HUES64 (cell line): ENCODE measurements around the gene PTPRA.

Source experiments
- H3K27ac ChIP-seq: 2 replicates; pipeline ENCODE4 v1.7.0; 2013; ENCODE audit warnings: low read depth, low read length, inconsistent platforms
- H3K27me3 ChIP-seq: 2 replicates; pipeline ENCODE4 v1.6.1; 2013; ENCODE audit warnings: mild to moderate bottlenecking, low read length; ENCODE audit not compliant: insufficient read depth
- H3K36me3 ChIP-seq: 2 replicates; pipeline ENCODE4 v1.6.1; 2013; ENCODE audit warnings: mild to moderate bottlenecking, low read length; ENCODE audit not compliant: insufficient read depth
- H3K4me1 ChIP-seq: 2 replicates; pipeline ENCODE4 v1.6.1; 2013; ENCODE audit warnings: mild to moderate bottlenecking, low read length, moderate library complexity; ENCODE audit not compliant: insufficient read depth
- H3K4me3 ChIP-seq: 2 replicates; pipeline ENCODE4 v1.5.1; 2013; ENCODE audit warnings: mild to moderate bottlenecking, low read length, moderate library complexity
- H3K9ac ChIP-seq: 2 replicates; pipeline ENCODE4 v1.6.1; 2013; ENCODE audit warnings: mild to moderate bottlenecking, low read depth, low read length
- H3K9me3 ChIP-seq: 2 replicates; pipeline ENCODE4 v1.6.1; 2013; ENCODE audit warnings: low read depth, low read length; ENCODE audit not compliant: insufficient read depth
- WGBS: fragments of 150-250, 120-280 bp; methylation state at CpG from one replicate; pipeline ENCODE4 v1.1.7; 2013; ENCODE audit warnings: missing lambda C conversion rate; 5-methylcytosine and 5-hydroxymethylcytosine counted together

Gene PTPRA

DNA sequence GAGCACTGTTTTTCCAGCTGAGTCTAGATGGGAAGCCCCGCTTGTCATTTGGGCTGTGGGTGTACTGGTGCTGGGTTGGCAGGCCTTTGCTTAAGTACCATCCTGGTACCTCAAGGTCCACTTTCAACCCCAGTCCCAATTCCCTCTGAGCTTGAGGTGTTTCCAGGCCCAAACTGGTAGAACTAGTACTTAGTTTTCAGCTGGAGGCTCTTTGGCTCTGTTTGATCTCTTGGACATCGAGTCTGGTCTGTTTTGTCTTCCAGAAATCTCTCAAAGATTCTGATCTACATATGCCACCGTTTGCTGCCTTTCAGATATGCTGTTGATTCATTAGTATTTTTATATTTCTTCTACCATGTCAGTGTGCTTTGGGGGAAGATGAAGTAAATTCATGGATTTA, 108.4 kb downstream of the PTPRA start:
- H3K4me3 ChIP-seq = no peak overlapping the region
- no peak overlapping the region for H3K27ac ChIP-seq
- 89% methylated on average over 2 of the region's 3 CpGs for WGBS
- no peaks in the 10 kb centered on the region for H3K27me3 ChIP-seq
- no peak overlapping the region for H3K9ac ChIP-seq
- H3K4me1 ChIP-seq = no peaks in the 10 kb centered on the region
- peaks cover 7% of the 10 kb centered on the region for H3K36me3 ChIP-seq
- H3K9me3 ChIP-seq = no peaks in the 10 kb centered on the region

DNA sequence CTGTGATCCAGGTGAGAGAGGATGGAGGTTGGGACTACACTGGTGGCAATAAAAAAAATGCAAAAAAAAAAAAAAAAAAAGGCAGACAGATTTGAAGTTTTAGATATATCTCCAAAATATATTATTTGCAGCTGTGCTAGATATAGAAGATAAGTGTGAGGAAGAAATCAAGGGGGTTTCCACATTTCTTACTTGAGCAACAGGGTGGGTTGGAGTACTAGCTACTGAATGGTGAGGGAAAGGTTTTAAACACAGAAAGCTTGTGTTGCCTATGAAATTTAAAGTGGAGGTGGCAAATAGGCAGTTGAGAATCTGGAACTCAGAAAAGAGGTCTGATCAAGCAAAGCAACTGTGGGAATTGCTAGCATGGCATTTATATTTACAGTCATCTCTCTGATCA, 110.2 kb downstream of the PTPRA start:
- no peaks in the 10 kb centered on the region for H3K4me1 ChIP-seq
- no peak overlapping the region for H3K9ac ChIP-seq
- H3K9me3 ChIP-seq = no peaks in the 10 kb centered on the region
- H3K27ac ChIP-seq = no peak overlapping the region
- H3K36me3 ChIP-seq = peaks cover 25% of the 10 kb centered on the region
- H3K4me3 ChIP-seq = no peak overlapping the region
- no peaks in the 10 kb centered on the region for H3K27me3 ChIP-seq

DNA sequence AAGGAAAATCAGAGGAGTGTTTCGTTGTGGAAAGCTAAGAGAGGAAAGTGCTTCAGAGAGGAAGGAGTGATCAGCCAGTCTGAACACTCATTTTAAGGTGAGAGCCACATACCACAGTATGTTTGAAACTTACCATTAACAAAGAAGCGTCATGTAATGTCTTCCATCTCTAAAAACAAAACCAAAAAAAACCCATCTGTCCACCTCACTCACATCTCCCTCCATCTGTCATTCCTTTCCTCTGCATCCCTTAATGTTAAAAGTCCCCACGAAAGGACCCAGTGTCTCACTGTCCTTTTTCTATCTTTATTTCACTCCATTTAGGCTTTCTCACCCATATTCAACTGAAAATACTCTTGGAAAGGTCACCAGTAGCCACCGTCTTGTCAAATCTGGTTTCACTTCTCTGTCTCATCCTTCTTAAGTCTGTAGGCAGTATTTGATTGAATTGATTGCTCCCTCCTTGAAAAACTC, 110.8 kb downstream of the PTPRA start:
- WGBS = 90% methylated on average over 4 of the region's 4 CpGs
- no peak overlapping the region for H3K9ac ChIP-seq
- H3K27ac ChIP-seq = no peak overlapping the region
- no peaks in the 10 kb centered on the region for H3K27me3 ChIP-seq
- H3K4me1 ChIP-seq = no peaks in the 10 kb centered on the region
- peaks cover 31% of the 10 kb centered on the region for H3K36me3 ChIP-seq
- H3K9me3 ChIP-seq = no peaks in the 10 kb centered on the region
- no peak overlapping the region for H3K4me3 ChIP-seq

- 93% methylated on average over 6 of the region's 6 CpGs for WGBS
- no peak overlapping the region for H3K4me3 ChIP-seq
- peaks cover 39% of the 10 kb centered on the region for H3K36me3 ChIP-seq
- H3K9me3 ChIP-seq = no peaks in the 10 kb centered on the region
- H3K27ac ChIP-seq = no peak overlapping the region
- H3K9ac ChIP-seq = no peak overlapping the region
- no peaks in the 10 kb centered on the region for H3K27me3 ChIP-seq
- no peaks in the 10 kb centered on the region for H3K4me1 ChIP-seq
Measured at GRCh38 chr20:2984956-2985661, 111.8 kb downstream of the PTPRA start.

- H3K36me3 ChIP-seq = peaks cover 51% of the 10 kb centered on the region
- no peak overlapping the region for H3K4me3 ChIP-seq
- H3K27ac ChIP-seq = no peak overlapping the region
- H3K4me1 ChIP-seq = no peaks in the 10 kb centered on the region
- no peaks in the 10 kb centered on the region for H3K9me3 ChIP-seq
- no peaks in the 10 kb centered on the region for H3K27me3 ChIP-seq
- H3K9ac ChIP-seq = no peak overlapping the region
- 100% methylated on average over 1 of the region's 2 CpGs for WGBS
Measured at GRCh38 chr20:2986466-2986865, 113.2 kb downstream of the PTPRA start.

DNA sequence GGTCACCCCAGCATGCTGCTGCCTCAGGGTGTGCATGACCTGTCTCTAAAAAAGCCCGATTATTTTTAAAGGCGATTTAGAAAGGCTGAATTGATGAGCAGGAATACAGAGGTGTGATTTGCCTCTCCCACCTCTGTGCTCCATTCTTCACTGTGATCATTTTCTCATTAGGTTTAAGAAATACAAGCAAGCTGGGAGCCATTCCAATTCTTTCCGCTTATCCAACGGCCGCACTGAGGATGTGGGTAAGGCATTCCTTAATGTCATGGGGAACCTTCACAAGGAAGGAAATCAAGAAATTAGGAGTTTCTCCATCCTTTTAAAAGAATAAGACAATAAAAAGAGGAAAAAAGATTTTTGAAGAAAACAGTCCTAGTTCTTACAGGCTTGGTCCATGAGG, 114.6 kb downstream of the PTPRA start:
- 95% methylated on average over 2 of the region's 5 CpGs for WGBS

GRCh38 chr20:2991532-2991931, 118.3 kb downstream of the PTPRA start:
- Histone ChIP-seq H3K27me3 (no peaks in the 10 kb centered on the region), H3K9ac (no peak overlapping the region), H3K9me3 (no peaks in the 10 kb centered on the region), H3K4me3 (no peak overlapping the region), H3K36me3 (peaks cover 85% of the 10 kb centered on the region), H3K4me1 (no peaks in the 10 kb centered on the region), H3K27ac (no peak overlapping the region)
- 94% methylated on average over 4 of the region's 5 CpGs for WGBS

More for the DNA sequence above, 114.6 kb downstream of the PTPRA start:
- Histone ChIP-seq H3K27ac (no peak overlapping the region), H3K4me3 (no peak overlapping the region), H3K9ac (no peak overlapping the region), H3K36me3 (peaks cover 63% of the 10 kb centered on the region), H3K4me1 (no peaks in the 10 kb centered on the region), H3K27me3 (no peaks in the 10 kb centered on the region), H3K9me3 (no peaks in the 10 kb centered on the region)

DNA sequence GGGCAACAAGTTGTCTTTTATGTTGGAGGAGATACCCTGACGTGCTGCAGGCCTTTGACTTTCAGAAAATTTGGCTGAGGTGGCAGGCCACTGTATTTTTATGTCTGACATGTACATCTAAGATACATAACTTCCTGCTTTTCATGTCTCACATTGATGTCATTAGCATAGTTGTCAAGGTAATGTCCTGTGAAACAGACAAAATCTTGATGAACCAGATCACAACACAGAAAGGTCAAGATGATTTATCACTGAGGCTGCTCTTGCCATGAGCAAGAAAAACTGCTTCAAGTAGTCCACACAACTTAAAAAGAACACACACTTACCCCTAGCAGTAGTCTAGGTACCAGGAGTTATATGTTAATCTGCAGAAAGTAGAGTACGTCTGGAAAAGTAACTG, 120.0 kb downstream of the PTPRA start:
- WGBS = 91% methylated on average over 2 of the region's 2 CpGs
- Histone ChIP-seq H3K4me1 (no peaks in the 10 kb centered on the region), H3K36me3 (peaks cover 70% of the 10 kb centered on the region)

DNA sequence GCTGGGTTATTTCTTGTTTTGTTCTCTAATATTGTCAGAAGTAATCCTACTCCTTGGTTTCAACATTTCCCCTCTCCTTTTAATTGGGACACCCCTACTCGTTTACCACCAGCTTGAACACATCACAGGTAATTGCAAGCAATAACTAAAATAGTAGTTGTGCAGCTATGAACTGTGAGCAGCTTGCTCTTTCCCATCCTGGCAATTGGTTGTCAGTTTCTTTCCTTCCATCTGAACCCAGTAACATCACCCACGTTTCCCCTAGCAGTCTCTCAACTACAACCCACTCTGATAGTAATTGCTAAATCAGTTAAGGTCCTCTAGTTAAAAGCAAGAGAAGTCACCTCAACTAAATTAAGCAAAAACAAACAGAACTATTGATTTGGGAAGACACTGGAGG, 122.5 kb downstream of the PTPRA start:
- Histone ChIP-seq H3K4me3 (no peak overlapping the region), H3K9ac (no peak overlapping the region), H3K9me3 (no peaks in the 10 kb centered on the region), H3K27me3 (no peaks in the 10 kb centered on the region), H3K36me3 (peaks cover 50% of the 10 kb centered on the region), H3K27ac (no peak overlapping the region), H3K4me1 (no peaks in the 10 kb centered on the region)
- WGBS = 97% methylated on average over 2 of the region's 2 CpGs

More for the DNA sequence above, 120.0 kb downstream of the PTPRA start:
- H3K27ac ChIP-seq = no peak overlapping the region
- no peak overlapping the region for H3K4me3 ChIP-seq
- no peak overlapping the region for H3K9ac ChIP-seq
- no peaks in the 10 kb centered on the region for H3K27me3 ChIP-seq
- no peaks in the 10 kb centered on the region for H3K9me3 ChIP-seq

DNA sequence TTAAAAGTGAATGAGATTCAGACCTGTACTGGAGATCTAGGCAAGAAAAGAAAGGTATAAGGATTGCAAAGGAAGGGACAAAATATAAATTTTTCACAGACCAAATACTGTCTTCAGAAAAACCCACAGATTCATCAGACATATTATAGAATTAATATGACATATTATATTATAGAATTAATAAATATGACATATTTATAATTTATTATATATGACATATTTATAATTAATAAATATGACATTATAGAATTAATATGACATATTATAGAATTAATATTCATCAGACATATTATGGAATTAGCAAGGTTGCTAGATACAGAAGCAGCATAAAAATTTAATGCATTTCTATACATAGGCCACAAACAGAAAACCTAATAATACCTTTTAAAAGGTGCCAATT, 125.4 kb downstream of the PTPRA start:
- Histone ChIP-seq H3K36me3 (peaks cover 32% of the 10 kb centered on the region), H3K9me3 (no peaks in the 10 kb centered on the region), H3K27ac (no peak overlapping the region), H3K4me3 (no peak overlapping the region), H3K27me3 (no peaks in the 10 kb centered on the region), H3K4me1 (no peaks in the 10 kb centered on the region), H3K9ac (no peak overlapping the region)

DNA sequence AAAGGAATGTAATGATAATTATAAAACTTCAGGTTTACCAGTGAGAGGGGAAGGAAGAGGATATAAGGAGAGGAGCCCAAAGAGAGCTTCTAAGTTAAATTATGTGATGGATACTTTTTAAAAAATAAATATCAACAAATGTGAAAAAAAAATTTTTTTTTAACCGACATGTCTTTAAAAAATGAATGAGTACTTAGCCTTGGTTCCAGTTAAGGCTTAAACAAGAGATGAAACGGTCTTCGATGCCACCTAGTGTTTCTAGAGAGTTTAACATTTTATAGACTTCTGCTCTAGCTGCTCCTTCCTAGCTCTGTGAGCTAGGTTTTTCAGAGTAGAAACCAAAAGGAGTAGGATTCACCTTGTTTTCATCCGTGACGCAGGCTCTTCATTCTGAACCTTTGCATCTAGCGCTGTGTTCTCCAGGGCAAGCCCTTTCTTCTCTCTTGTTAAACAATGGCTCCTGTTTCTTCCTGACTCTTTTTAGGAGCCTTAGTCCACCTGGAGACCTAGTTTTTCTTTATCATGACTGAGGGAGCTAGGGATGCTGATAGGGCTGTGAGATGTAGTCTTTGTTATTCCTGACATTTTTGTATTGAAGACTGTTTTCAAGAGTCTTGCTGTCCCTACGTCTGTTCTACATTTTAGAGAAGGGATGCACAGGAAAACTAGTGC, 127.7 kb downstream of the PTPRA start:
- no peak overlapping the region for H3K4me3 ChIP-seq
- H3K9me3 ChIP-seq = no peaks in the 10 kb centered on the region
- no peaks in the 10 kb centered on the region for H3K27me3 ChIP-seq
- WGBS = 77% methylated on average over 7 of the region's 7 CpGs
- no peak overlapping the region for H3K27ac ChIP-seq
- no peak overlapping the region for H3K9ac ChIP-seq
- peaks cover 32% of the 10 kb centered on the region for H3K36me3 ChIP-seq
- no peaks in the 10 kb centered on the region; the same call in 1 of the 2 replicates for H3K4me1 ChIP-seq
